HG03045 (cell line): ENCODE data around the gene ROR1.
A peak's percentile ranks its signal among the peaks of the same experiment; 100 is the strongest.

Experiments
- ATAC-seq: cut with Tn5 transposase; IDR thresholded peaks from one replicate; pipeline ENCODE4 v1.9.1; 2021; ENCODE audit warnings: mild to moderate bottlenecking, moderate library complexity; ENCODE audit not compliant: unreplicated experiment

The ROR1 gene

GRCh38 chr1:64001038-64001437, 227.2 kb downstream of the ROR1 start:
- no peak for ATAC-seq

- no peak for ATAC-seq
Measured at GRCh38 chr1:64004451-64005025, 230.7 kb downstream of the ROR1 start.

- no peak for ATAC-seq
Measured at GRCh38 chr1:64005801-64006200, 232.0 kb downstream of the ROR1 start.

- no peak for ATAC-seq
Measured at GRCh38 chr1:64006276-64007051, 232.6 kb downstream of the ROR1 start.

- ATAC-seq = no peak
Measured at GRCh38 chr1:64010316-64010715, 236.5 kb downstream of the ROR1 start.

GRCh38 chr1:64013395-64013794, 239.6 kb downstream of the ROR1 start:
- no peak for ATAC-seq

- ATAC-seq = peak; percentile 77
Measured at GRCh38 chr1:64019818-64020217, 246.0 kb downstream of the ROR1 start.

- no peak for ATAC-seq
Measured at GRCh38 chr1:64021066-64021465, 247.2 kb downstream of the ROR1 start.

GRCh38 chr1:64025051-64025450, 251.2 kb downstream of the ROR1 start:
- no peak for ATAC-seq

GRCh38 chr1:64029037-64029436, 255.2 kb downstream of the ROR1 start:
- no peak for ATAC-seq

GRCh38 chr1:64030411-64030810, 256.6 kb downstream of the ROR1 start:
- no peak for ATAC-seq

GRCh38 chr1:64031236-64031635, 257.4 kb downstream of the ROR1 start:
- no peak for ATAC-seq

GRCh38 chr1:64033667-64034220, 259.9 kb downstream of the ROR1 start:
- no peak for ATAC-seq

- ATAC-seq = no peak
Measured at GRCh38 chr1:64036549-64036948, 262.7 kb downstream of the ROR1 start.

- no peak for ATAC-seq
Measured at GRCh38 chr1:64038119-64038518, 264.3 kb downstream of the ROR1 start.

- ATAC-seq = no peak
Measured at GRCh38 chr1:64038965-64039364, 265.1 kb downstream of the ROR1 start.

- no peak for ATAC-seq
Measured at GRCh38 chr1:64039390-64039926, 265.6 kb downstream of the ROR1 start.

GRCh38 chr1:64041371-64042131, 267.7 kb downstream of the ROR1 start:
- no peak for ATAC-seq

- no peak for ATAC-seq
Measured at GRCh38 chr1:64042331-64043100, 268.7 kb downstream of the ROR1 start.

- no peak for ATAC-seq
Measured at GRCh38 chr1:64043288-64043687, 269.5 kb downstream of the ROR1 start.

GRCh38 chr1:64043976-64044375, 270.2 kb downstream of the ROR1 start:
- no peak for ATAC-seq
